ENCODE results near the gene MMGT1.

DNA sequence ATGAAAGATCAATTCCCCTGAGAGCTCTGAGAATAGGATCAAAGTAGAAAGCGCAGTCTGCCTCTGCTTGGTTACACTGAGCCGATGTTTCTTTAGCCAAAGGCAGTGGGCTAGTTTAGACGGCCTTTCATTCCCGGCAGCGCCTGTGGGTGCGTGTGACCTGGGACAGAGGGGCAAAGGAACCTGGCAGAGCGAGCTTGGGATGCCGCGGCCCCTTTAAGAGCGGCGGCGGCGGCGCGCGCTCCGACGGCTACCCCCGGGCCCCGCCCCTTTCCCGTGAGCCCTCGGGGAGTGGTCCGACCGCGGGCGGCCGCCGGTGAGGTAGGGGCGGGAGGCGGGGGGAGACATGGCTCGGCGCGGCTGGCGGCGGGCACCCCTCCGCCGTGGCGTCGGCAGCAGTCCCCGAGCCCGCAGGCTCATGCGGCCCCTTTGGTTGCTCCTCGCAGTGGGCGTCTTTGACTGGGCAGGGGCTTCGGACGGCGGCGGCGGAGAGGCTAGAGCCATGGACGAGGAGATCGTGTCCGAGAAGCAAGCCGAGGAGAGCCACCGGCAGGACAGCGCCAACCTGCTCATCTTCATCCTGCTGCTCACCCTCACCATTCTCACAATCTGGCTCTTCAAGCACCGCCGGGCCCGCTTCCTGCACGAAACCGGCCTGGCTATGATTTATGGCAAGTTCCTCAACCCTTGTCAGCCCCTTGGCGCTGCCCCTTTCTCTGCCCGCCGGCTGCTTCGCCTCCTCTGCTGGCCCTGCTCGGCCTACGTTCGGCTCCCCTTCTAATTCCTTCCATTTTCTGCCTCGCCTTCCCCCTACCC is 11.6 kb upstream of the MMGT1 start, which contains the start of gene SLC9A6:
- TF ChIP-seq, protein P1, sequence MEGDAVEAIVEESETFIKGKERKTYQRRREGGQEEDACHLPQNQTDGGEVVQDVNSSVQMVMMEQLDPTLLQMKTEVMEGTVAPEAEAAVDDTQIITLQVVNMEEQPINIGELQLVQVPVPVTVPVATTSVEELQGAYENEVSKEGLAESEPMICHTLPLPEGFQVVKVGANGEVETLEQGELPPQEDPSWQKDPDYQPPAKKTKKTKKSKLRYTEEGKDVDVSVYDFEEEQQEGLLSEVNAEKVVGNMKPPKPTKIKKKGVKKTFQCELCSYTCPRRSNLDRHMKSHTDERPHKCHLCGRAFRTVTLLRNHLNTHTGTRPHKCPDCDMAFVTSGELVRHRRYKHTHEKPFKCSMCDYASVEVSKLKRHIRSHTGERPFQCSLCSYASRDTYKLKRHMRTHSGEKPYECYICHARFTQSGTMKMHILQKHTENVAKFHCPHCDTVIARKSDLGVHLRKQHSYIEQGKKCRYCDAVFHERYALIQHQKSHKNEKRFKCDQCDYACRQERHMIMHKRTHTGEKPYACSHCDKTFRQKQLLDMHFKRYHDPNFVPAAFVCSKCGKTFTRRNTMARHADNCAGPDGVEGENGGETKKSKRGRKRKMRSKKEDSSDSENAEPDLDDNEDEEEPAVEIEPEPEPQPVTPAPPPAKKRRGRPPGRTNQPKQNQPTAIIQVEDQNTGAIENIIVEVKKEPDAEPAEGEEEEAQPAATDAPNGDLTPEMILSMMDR (IDR thresholded peaks at IDR 0.05): no peak
- peak in 1 of 2 donors; percentile 59 for TF ChIP-seq POLR2A (IDR thresholded peaks at IDR 0.05)

All from thyroid gland (tissue), 4 donors.